Esophagus muscularis mucosa (tissue), 4 donors: ENCODE measurements around the gene DNAH17. TPM values are rescaled to one million over a fixed set of nuclear protein-coding genes. Genes with fewer than 3 reads are reported as not detected.

Source experiments
- DNase-seq: peaks from one replicate; pipeline ENCODE4 v3.0.0-alpha.2; 2017; ENCODE audit errors: extremely low spot score
- H3K27ac ChIP-seq, 4 donors: fragments of 200-600 bp; sonication (generic); replicated peaks in 1 of 4; 1 replicate in 3 of 4; 2 replicates in 1 of 4; pipeline ENCODE4 v1.5.1; 2016 to 2019; ENCODE audit warnings: mild to moderate bottlenecking in 1 of 4
- H3K27me3 ChIP-seq, 4 donors: fragments of 200-600 bp; sonication (generic); one replicate each; pipeline versions ENCODE4 v1.5.1 to v1.6.0; 2016 to 2019
- H3K36me3 ChIP-seq, 4 donors: fragments of 200-600 bp; sonication (generic); one replicate each; pipeline ENCODE4 v1.5.1; 2016 to 2019
- H3K4me1 ChIP-seq, 4 donors: fragments of 200-600 bp; sonication (generic); one replicate each; pipeline ENCODE4 v1.5.1; 2016 to 2019
- H3K4me3 ChIP-seq, 4 donors: fragments of 200-600 bp; sonication (generic); 1 replicate in 2 of 4; 2 replicates in 2 of 4; pipeline ENCODE4 v1.5.1; 2016 to 2019; ENCODE audit warnings: mild to moderate bottlenecking in 4 of 4, moderate library complexity in 1 of 4
- H3K9me3 ChIP-seq, 4 donors: fragments of 200-600 bp; sonication (generic); 1 replicate in 3 of 4; 2 replicates in 1 of 4; pipeline ENCODE4 v1.5.1; 2016 to 2019
- CTCF ChIP-seq, 3 experiments: fragments of 200-600 bp in 2 of 3; fragments of 450-650 bp in 1 of 3; sonication (generic) in 2 of 3; IDR thresholded peaks; one replicate each; pipeline ENCODE4 v1.5.1; 2017 to 2019; ENCODE audit warnings: antibody characterized with exemption in 3 of 3, mild to moderate bottlenecking in 2 of 3, moderate library complexity in 1 of 3
- EP300 ChIP-seq: sonication (generic); formaldehyde crosslinking; IDR thresholded peaks from one replicate; pipeline ENCODE4 v1.6.1; 2017; ENCODE audit warnings: antibody characterized with exemption
- POLR2A ChIP-seq: fragments of 450-650 bp; IDR thresholded peaks from one replicate; pipeline ENCODE4 v1.6.1; 2017; ENCODE audit warnings: antibody characterized with exemption, moderate library complexity, mild to moderate bottlenecking, low read depth
- POLR2AphosphoS5 ChIP-seq, 2 donors: sonication (generic); formaldehyde crosslinking; IDR thresholded peaks; one replicate each; pipeline ENCODE4 v1.6.1; 2017; ENCODE audit warnings: antibody characterized with exemption in 2 of 2
- WGBS: methylation state at CpG from one replicate; pipeline ENCODE4 v1.1.5; 2018; 5-methylcytosine and 5-hydroxymethylcytosine counted together
- intact Hi-C: fragments of 100-400 bp; cut with DNase I; formaldehyde crosslinking; loops from one replicate; pipeline ENCODE4 v1.15.1; 2023
- total RNA-seq, 4 donors: library from RNA; depleted of rRNA; stranded (reverse); fragments of >200 nt; gene quantifications; one replicate each; pipeline versions ENCODE4 v1.1.0 to v1.2.1, GENCODE V29; 2016

DNAH17 gene
- total RNA-seq, 4 donors from 2014 or later: not detected

GRCh38 chr17:78617511-78618061 lies 40.4 kb upstream of the DNAH17 start:
- Histone ChIP-seq H3K36me3 (no peaks in the 10 kb centered on the region), H3K4me3 (no peak overlapping the region), H3K27me3 (no peaks in the 10 kb centered on the region), H3K27ac (peak overlapping the region in 3 of 4 donors; percentile 13 to 39 (median 17)), H3K4me1 (peaks cover 0 to 20% (median 16%) of the 10 kb centered on the region in 4 donors), H3K9me3 (no peaks in the 10 kb centered on the region)
- DNase-seq: no peak
- intact Hi-C loops: no loop called here
- no peak for TF ChIP-seq POLR2AphosphoS5 (IDR thresholded peaks at IDR 0.05)
- no peak for TF ChIP-seq POLR2A
- no peak for TF ChIP-seq EP300
- no peak for TF ChIP-seq CTCF (IDR thresholded peaks at IDR 0.05)
- 55% methylated on average over 5 of the region's 8 CpGs for WGBS

GRCh38 chr17:78616946-78617345 lies 39.8 kb upstream of the DNAH17 start:
- Histone ChIP-seq H3K4me1 (peaks cover 0 to 23% (median 21%) of the 10 kb centered on the region in 4 donors), H3K36me3 (no peaks in the 10 kb centered on the region), H3K4me3 (no peak overlapping the region), H3K27ac (peak overlapping the region in 2 of 4 donors; percentile 17 to 39), H3K9me3 (no peaks in the 10 kb centered on the region), H3K27me3 (no peaks in the 10 kb centered on the region)
- 78% methylated on average over 10 of the region's 13 CpGs for WGBS
- TF ChIP-seq POLR2AphosphoS5 (IDR thresholded peaks at IDR 0.05): no peak
- no peak for DNase-seq
- intact Hi-C loops: no loop called here

- intact Hi-C loops: no loop called here
- TF ChIP-seq EP300 (no peak), POLR2A (no peak), POLR2AphosphoS5 (IDR thresholded peaks at IDR 0.05) (no peak)
- Histone ChIP-seq H3K36me3 (no peaks in the 10 kb centered on the region), H3K27ac (no peak overlapping the region), H3K9me3 (no peaks in the 10 kb centered on the region), H3K4me3 (no peak overlapping the region), H3K4me1 (peaks cover 0 to 35% (median 33%) of the 10 kb centered on the region in 4 donors), H3K27me3 (no peaks in the 10 kb centered on the region)
- 93% methylated on average over 8 of the region's 13 CpGs for WGBS
- no peak for DNase-seq
Measured at GRCh38 chr17:78615631-78616030, 38.4 kb upstream of the DNAH17 start.

GRCh38 chr17:78613416-78613815 lies 36.2 kb upstream of the DNAH17 start:
- DNase-seq: no peak
- Histone ChIP-seq H3K27ac (no peak overlapping the region), H3K4me1 (peaks cover 0 to 47% (median 34%) of the 10 kb centered on the region in 4 donors), H3K4me3 (no peak overlapping the region), H3K36me3 (no peaks in the 10 kb centered on the region), H3K9me3 (no peaks in the 10 kb centered on the region), H3K27me3 (no peaks in the 10 kb centered on the region)
- 96% methylated on average over 11 of the region's 11 CpGs for WGBS
- TF ChIP-seq CTCF (IDR thresholded peaks at IDR 0.05) (no peak), POLR2A (no peak), EP300 (no peak)
- intact Hi-C loops: no loop called here

GRCh38 chr17:78611607-78612006 lies 34.4 kb upstream of the DNAH17 start:
- Histone ChIP-seq H3K36me3 (no peaks in the 10 kb centered on the region), H3K4me1 (peaks cover 0 to 29% (median 19%) of the 10 kb centered on the region in 4 donors)
- 10% methylated on average over 6 of the region's 6 CpGs for WGBS

GRCh38 chr17:78610951-78611511 lies 33.8 kb upstream of the DNAH17 start:
- H3K4me1 ChIP-seq: peaks cover 0 to 29% (median 18%) of the 10 kb centered on the region in 4 donors
- DNase-seq: no peak
- no peaks in the 10 kb centered on the region for H3K36me3 ChIP-seq
- no peaks in the 10 kb centered on the region for H3K27me3 ChIP-seq
- H3K27ac ChIP-seq: peak overlapping the region in 2 of 4 donors; percentile 34 to 48
- 63% methylated on average over 10 of the region's 10 CpGs for WGBS
- TF ChIP-seq CTCF (IDR thresholded peaks at IDR 0.05) (no peak), POLR2A (no peak), POLR2AphosphoS5 (IDR thresholded peaks at IDR 0.05) (no peak), EP300 (no peak)
- intact Hi-C loops: no loop called here
- no peaks in the 10 kb centered on the region for H3K9me3 ChIP-seq
- no peak overlapping the region for H3K4me3 ChIP-seq

More at GRCh38 chr17:78611607-78612006, 34.4 kb upstream of the DNAH17 start:
- DNase-seq: no peak
- TF ChIP-seq EP300: no peak
- peak; percentile 16 to 52 for TF ChIP-seq POLR2AphosphoS5 (IDR thresholded peaks at IDR 0.05)
- Histone ChIP-seq H3K27me3 (no peaks in the 10 kb centered on the region), H3K27ac (peak overlapping the region in 3 of 4 donors; percentile 34 to 48 (median 35)), H3K4me3 (no peak overlapping the region), H3K9me3 (no peaks in the 10 kb centered on the region)
- intact Hi-C loops: no loop called here
